Ishikawa (cell line): Measurements from ENCODE around the gene MIB1.

Source experiments
- CEBPB ChIP-seq: IDR thresholded peaks from 2 replicates; pipeline ENCODE4 v1.6.1; 2012
- CREB1 ChIP-seq: IDR thresholded peaks from 2 replicates; pipeline ENCODE4 v1.6.1; 2012; ENCODE audit warnings: low read depth
- EGR1 ChIP-seq: IDR thresholded peaks from 2 replicates; pipeline ENCODE4 v1.6.1; 2012
- EP300 ChIP-seq: IDR thresholded peaks from 2 replicates; pipeline ENCODE4 v1.6.1; 2012; ENCODE audit warnings: borderline replicate concordance
- FOXM1 ChIP-seq: IDR thresholded peaks from 2 replicates; pipeline ENCODE4 v1.6.1; 2012; ENCODE audit warnings: low read depth, borderline replicate concordance
- MAX ChIP-seq: IDR thresholded peaks from 2 replicates; pipeline ENCODE4 v1.6.1; 2012
- NFIC ChIP-seq: IDR thresholded peaks from 2 replicates; pipeline ENCODE4 v1.6.1; 2012
- RAD21 ChIP-seq: IDR thresholded peaks from 2 replicates; pipeline ENCODE4 v1.6.1; 2012; ENCODE audit warnings: low read depth
- TAF1 ChIP-seq: IDR thresholded peaks from 2 replicates; pipeline ENCODE4 v1.6.1; 2012; ENCODE audit warnings: low read depth, mild to moderate bottlenecking
- TCF12 ChIP-seq: IDR thresholded peaks from 2 replicates; pipeline ENCODE4 v1.6.1; 2012; ENCODE audit warnings: low read depth
- TEAD4 ChIP-seq: IDR thresholded peaks from 2 replicates; pipeline ENCODE4 v1.6.1; 2012
- YY1 ChIP-seq: IDR thresholded peaks from 2 replicates; pipeline ENCODE4 v1.6.1; 2012; ENCODE audit warnings: low read depth
- ZBTB7A ChIP-seq: IDR thresholded peaks from 2 replicates; pipeline ENCODE4 v1.6.1; 2012; ENCODE audit warnings: low read depth
- TF ChIP-seq, protein P1 (sequence below): IDR thresholded peaks from 2 replicates; pipeline ENCODE4 v1.6.1; 2012
- TF ChIP-seq, protein P2 (sequence below): IDR thresholded peaks from 2 replicates; pipeline ENCODE4 v1.6.1; 2012; ENCODE audit warnings: low read depth, mild to moderate bottlenecking

MIB1 gene

GRCh38 chr18:21759836-21760235 lies 19.2 kb downstream of the MIB1 start:
- TF ChIP-seq TCF12, result no peak
- no peak for TF ChIP-seq FOXM1
- TF ChIP-seq TEAD4, result no peak
- no peak for TF ChIP-seq YY1
- TF ChIP-seq, protein P1, sequence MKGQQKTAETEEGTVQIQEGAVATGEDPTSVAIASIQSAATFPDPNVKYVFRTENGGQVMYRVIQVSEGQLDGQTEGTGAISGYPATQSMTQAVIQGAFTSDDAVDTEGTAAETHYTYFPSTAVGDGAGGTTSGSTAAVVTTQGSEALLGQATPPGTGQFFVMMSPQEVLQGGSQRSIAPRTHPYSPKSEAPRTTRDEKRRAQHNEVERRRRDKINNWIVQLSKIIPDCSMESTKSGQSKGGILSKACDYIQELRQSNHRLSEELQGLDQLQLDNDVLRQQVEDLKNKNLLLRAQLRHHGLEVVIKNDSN, result no peak
- no peak for TF ChIP-seq RAD21
- TF ChIP-seq MAX, result no peak
- TF ChIP-seq EP300, result no peak
- no peak for TF ChIP-seq EGR1
- TF ChIP-seq, protein P2, sequence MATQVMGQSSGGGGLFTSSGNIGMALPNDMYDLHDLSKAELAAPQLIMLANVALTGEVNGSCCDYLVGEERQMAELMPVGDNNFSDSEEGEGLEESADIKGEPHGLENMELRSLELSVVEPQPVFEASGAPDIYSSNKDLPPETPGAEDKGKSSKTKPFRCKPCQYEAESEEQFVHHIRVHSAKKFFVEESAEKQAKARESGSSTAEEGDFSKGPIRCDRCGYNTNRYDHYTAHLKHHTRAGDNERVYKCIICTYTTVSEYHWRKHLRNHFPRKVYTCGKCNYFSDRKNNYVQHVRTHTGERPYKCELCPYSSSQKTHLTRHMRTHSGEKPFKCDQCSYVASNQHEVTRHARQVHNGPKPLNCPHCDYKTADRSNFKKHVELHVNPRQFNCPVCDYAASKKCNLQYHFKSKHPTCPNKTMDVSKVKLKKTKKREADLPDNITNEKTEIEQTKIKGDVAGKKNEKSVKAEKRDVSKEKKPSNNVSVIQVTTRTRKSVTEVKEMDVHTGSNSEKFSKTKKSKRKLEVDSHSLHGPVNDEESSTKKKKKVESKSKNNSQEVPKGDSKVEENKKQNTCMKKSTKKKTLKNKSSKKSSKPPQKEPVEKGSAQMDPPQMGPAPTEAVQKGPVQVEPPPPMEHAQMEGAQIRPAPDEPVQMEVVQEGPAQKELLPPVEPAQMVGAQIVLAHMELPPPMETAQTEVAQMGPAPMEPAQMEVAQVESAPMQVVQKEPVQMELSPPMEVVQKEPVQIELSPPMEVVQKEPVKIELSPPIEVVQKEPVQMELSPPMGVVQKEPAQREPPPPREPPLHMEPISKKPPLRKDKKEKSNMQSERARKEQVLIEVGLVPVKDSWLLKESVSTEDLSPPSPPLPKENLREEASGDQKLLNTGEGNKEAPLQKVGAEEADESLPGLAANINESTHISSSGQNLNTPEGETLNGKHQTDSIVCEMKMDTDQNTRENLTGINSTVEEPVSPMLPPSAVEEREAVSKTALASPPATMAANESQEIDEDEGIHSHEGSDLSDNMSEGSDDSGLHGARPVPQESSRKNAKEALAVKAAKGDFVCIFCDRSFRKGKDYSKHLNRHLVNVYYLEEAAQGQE, result no peak
- TF ChIP-seq CREB1, result no peak
- TF ChIP-seq CEBPB, result no peak
- TF ChIP-seq NFIC, result no peak
- TF ChIP-seq TAF1, result no peak
- no peak for TF ChIP-seq ZBTB7A

GRCh38 chr18:21760321-21760720 lies 19.7 kb downstream of the MIB1 start:
- TF ChIP-seq TEAD4 (no peak), EGR1 (no peak), ZBTB7A (no peak), RAD21 (no peak), YY1 (no peak), MAX (no peak), FOXM1 (no peak), NFIC (no peak), TAF1 (no peak), CEBPB (no peak), CREB1 (no peak), EP300 (no peak), TCF12 (no peak)
- TF ChIP-seq, protein P2, result no peak
- TF ChIP-seq, protein P1, result no peak

GRCh38 chr18:21761471-21762115 lies 21.0 kb downstream of the MIB1 start:
- TF ChIP-seq MAX (no peak), CEBPB (no peak), TAF1 (no peak), ZBTB7A (no peak), RAD21 (no peak), NFIC (no peak), TEAD4 (no peak), EP300 (no peak), CREB1 (no peak), TCF12 (no peak), EGR1 (no peak), FOXM1 (no peak), YY1 (no peak)
- TF ChIP-seq, protein P1, result no peak
- TF ChIP-seq, protein P2, result no peak
